DND-41 (cell line): ENCODE measurements around the gene MCFD2.

Experiments used
- CTCF ChIP-seq: IDR thresholded peaks from 2 replicates; pipeline ENCODE4 v1.5.1; 2012; ENCODE audit warnings: borderline replicate concordance, low read length, moderate library complexity, mild to moderate bottlenecking; ENCODE audit not compliant: poor library complexity, severe bottlenecking; ENCODE audit errors: extremely low read depth
- EZH2 ChIP-seq: IDR thresholded peaks from 3 replicates; pipeline ENCODE4 v1.6.1; 2012; ENCODE audit warnings: borderline replicate concordance, low read depth, mild to moderate bottlenecking, moderate library complexity, low read length, inconsistent platforms; ENCODE audit not compliant: severe bottlenecking

- no peak for TF ChIP-seq CTCF
- no peak for TF ChIP-seq EZH2
Measured at GRCh38 chr2:46862514-46862913, 53.1 kb downstream of the MCFD2 start.
